ENCODE measurements around the gene ZFAND3. TPM values are rescaled to one million over a fixed set of nuclear protein-coding genes. Genes with fewer than 3 reads are reported as not detected.
"Not testable (repeated sequence)": the region's sequence is repeated elsewhere in the genome, so short reads cannot be mapped to it uniquely, and the experiment has no call there.

The ZFAND3 gene
- total RNA-seq, 1 experiment from 2014 or later = 64.0 TPM

DNA sequence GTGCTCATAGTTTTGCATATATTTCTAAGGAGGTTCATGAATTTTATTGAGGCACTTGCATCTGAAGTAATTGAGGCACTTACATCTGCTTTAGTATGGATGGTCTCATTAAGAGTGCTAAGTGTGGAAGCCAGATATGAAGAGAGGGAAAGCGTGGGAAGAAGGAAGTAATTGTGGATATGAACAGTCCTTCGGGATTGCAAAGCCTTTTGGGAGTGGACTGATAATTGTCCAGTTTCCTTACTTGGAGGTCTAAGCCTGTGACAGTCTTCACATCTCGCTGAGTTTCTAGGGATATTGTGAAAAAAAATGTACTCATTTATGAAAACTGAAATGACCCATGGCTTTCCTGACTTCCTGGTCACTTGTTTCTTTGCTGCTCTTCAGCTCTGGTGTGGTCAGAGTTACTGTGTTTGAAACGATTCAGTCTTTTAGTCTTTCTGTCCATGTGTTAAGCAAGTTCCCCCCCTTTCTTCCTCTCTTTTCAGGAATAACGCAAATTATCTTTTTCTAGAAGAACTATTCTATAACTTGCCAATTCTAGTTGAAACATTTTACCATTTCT lies 137.3 kb downstream of the ZFAND3 start:
- Histone ChIP-seq H3K4me1 (ENCODE audit: insufficient read depth, low read length, poor library complexity, severe bottlenecking) (peaks cover 22% of the 10 kb centered on the region), H3K27me3 (replicated peaks; ENCODE audit: insufficient read depth, low read depth, low read length, poor library complexity) (no peaks in the 10 kb centered on the region), H3K9me3 (ENCODE audit: low read depth, low read length, poor library complexity, severe bottlenecking) (peaks cover 7% of the 10 kb centered on the region), H3K27ac (ENCODE audit: low read depth, low read length, poor library complexity, severe bottlenecking) (no peak overlapping the region), H3K36me3 (ENCODE audit: insufficient read depth, low read length, poor library complexity, severe bottlenecking) (no peaks in the 10 kb centered on the region), H3K4me3 (ENCODE audit: low read depth, low read length, poor library complexity, severe bottlenecking) (no peak overlapping the region)
- ChIA-PET CTCF (no interaction called here), POLR2A (ENCODE audit: low non-redundant PET) (no interaction called here)
- DNase-seq (ENCODE audit: low spot score) = no peak
- intact Hi-C loops (cut with micrococcal nuclease; ENCODE audit: unreplicated experiment) = no loop called here
- TF ChIP-seq, protein P1, sequence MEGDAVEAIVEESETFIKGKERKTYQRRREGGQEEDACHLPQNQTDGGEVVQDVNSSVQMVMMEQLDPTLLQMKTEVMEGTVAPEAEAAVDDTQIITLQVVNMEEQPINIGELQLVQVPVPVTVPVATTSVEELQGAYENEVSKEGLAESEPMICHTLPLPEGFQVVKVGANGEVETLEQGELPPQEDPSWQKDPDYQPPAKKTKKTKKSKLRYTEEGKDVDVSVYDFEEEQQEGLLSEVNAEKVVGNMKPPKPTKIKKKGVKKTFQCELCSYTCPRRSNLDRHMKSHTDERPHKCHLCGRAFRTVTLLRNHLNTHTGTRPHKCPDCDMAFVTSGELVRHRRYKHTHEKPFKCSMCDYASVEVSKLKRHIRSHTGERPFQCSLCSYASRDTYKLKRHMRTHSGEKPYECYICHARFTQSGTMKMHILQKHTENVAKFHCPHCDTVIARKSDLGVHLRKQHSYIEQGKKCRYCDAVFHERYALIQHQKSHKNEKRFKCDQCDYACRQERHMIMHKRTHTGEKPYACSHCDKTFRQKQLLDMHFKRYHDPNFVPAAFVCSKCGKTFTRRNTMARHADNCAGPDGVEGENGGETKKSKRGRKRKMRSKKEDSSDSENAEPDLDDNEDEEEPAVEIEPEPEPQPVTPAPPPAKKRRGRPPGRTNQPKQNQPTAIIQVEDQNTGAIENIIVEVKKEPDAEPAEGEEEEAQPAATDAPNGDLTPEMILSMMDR (conservative IDR thresholded peaks at IDR 0.05; ENCODE audit: low read depth, low read length) = no peak
- TF ChIP-seq EZH2 (IDR thresholded peaks at IDR 0.05; ENCODE audit: borderline replicate concordance, low read depth, low read length, poor library complexity, severe bottlenecking) = no peak
- BruUV-seq (replicated peaks) = no TSS peak

DNA sequence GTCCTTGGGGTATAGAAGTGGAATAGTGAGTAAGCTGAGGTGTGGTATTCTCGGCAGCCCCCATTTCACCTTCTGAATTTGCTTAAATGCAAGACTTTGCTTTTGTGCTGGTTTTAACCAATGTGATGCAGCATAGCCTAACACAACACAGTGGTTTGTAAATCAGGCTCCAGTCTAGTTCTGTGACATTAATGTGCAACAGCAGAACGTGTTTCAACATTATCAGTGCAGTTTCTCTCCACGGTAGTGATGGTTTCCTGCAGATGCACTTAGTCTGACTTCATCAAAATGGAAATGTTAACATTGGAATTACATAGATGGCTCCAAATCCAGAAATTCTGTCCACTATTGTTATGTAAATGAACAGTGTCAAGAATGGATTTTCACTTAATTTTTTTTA lies 139.5 kb downstream of the ZFAND3 start:
- Histone ChIP-seq H3K27me3 (replicated peaks; ENCODE audit: insufficient read depth, low read depth, low read length, poor library complexity) (no peaks in the 10 kb centered on the region), H3K4me3 (ENCODE audit: low read depth, low read length, poor library complexity, severe bottlenecking) (no peak overlapping the region), H3K27ac (ENCODE audit: low read depth, low read length, poor library complexity, severe bottlenecking) (no peak overlapping the region), H3K4me1 (ENCODE audit: insufficient read depth, low read length, poor library complexity, severe bottlenecking) (peaks cover 22% of the 10 kb centered on the region), H3K9me3 (ENCODE audit: low read depth, low read length, poor library complexity, severe bottlenecking) (no peaks in the 10 kb centered on the region), H3K36me3 (ENCODE audit: insufficient read depth, low read length, poor library complexity, severe bottlenecking) (no peaks in the 10 kb centered on the region)
- intact Hi-C loops (cut with micrococcal nuclease; ENCODE audit: unreplicated experiment) = no loop called here
- CTCF ChIA-PET = no interaction called here
- no TSS peak for BruUV-seq (replicated peaks)
- DNase-seq (ENCODE audit: low spot score) = no peak
- POLR2A ChIA-PET (ENCODE audit: low non-redundant PET) = interaction anchor here (0.6 kb wide), 1 partner anchor 99 kb away, joined by 3 read pairs; no protein-coding TSS in a partner anchor
- no peak for TF ChIP-seq EZH2 (IDR thresholded peaks at IDR 0.05; ENCODE audit: borderline replicate concordance, low read depth, low read length, poor library complexity, severe bottlenecking)
- TF ChIP-seq, protein P1 (conservative IDR thresholded peaks at IDR 0.05; ENCODE audit: low read depth, low read length) = no peak

DNA sequence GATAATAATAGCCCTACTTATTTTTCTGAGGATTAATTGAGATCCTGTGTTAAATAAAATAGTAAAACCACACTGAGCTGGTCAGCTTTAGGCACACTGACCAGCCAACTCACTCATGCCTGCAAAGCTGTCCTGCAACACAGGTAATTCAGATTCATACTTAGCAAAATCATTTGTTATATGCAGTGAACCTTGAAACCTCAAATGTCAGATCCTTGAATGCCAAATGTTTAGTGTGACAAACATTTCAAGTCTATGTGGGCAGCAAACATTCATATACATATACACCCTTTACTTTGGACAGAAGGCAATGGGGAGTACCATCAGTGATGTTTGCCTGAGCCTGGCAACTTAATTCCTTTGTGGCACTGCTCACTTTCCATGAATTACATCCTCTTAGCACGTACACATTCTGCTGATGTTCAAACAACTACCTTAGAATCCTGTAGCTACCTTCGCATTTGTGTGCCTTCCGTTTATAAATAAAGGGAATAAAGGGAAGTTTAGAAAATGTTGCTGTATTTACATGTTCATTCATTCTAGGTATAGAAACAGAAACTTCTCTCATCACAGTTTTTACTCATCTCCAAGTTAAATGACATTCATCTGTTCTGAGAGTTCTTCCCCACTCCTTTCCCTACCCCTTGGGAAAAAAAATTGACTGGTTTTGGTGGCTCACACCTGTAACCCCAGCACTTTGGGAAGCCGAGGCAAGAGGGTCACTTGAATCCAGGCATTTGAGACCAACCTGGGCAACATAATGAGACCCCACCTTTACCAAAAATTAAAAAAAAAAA lies 140.8 kb downstream of the ZFAND3 start:
- no peak for TF ChIP-seq EZH2 (IDR thresholded peaks at IDR 0.05; ENCODE audit: borderline replicate concordance, low read depth, low read length, poor library complexity, severe bottlenecking)
- TF ChIP-seq, protein P1 (conservative IDR thresholded peaks at IDR 0.05; ENCODE audit: low read depth, low read length) = no peak
- no TSS peak for BruUV-seq (replicated peaks)
- H3K27ac ChIP-seq (ENCODE audit: low read depth, low read length, poor library complexity, severe bottlenecking) = no peak overlapping the region
- no peaks in the 10 kb centered on the region for H3K36me3 ChIP-seq (ENCODE audit: insufficient read depth, low read length, poor library complexity, severe bottlenecking)
- peaks cover 22% of the 10 kb centered on the region for H3K4me1 ChIP-seq (ENCODE audit: insufficient read depth, low read length, poor library complexity, severe bottlenecking)
- H3K27me3 ChIP-seq (replicated peaks; ENCODE audit: insufficient read depth, low read depth, low read length, poor library complexity) = no peaks in the 10 kb centered on the region
- CTCF ChIA-PET = no interaction called here
- H3K9me3 ChIP-seq (ENCODE audit: low read depth, low read length, poor library complexity, severe bottlenecking) = no peaks in the 10 kb centered on the region
- POLR2A ChIA-PET (ENCODE audit: low non-redundant PET) = no interaction called here
- H3K4me3 ChIP-seq (ENCODE audit: low read depth, low read length, poor library complexity, severe bottlenecking) = no peak overlapping the region
- DNase-seq (ENCODE audit: low spot score) = no peak
- intact Hi-C loops (cut with micrococcal nuclease; ENCODE audit: unreplicated experiment) = no loop called here

DNA sequence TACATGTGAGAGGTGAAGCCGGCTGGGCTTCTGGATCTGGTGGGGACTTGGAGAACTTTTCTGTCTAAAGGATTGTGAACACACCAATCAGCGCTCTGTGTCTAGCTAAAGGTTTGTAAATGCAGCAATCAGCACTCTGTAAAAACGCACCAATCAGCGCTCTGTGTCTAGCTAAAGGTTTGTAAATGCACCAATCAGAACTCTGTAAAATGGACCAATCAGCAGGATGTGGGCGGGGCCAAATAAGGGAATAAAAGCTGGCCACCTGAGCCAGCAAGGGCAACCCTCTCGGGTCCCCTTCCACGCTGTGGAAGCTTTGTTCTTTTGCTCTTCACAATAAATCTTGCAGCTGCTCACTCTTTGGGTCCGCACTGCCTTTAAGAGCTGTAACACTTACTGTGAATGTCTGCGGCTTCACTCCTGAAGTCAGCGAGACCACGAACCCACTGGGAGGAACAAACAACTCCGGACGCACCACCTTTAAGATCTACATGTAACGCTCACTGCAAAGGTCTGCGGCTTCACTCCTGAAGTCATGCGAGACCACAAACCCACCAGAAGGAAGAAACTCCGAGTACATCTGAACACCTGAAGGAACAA lies 143.1 kb downstream of the ZFAND3 start:
- H3K4me3 ChIP-seq (ENCODE audit: low read depth, low read length, poor library complexity, severe bottlenecking); DNase-seq (ENCODE audit: low spot score); H3K9me3 ChIP-seq (ENCODE audit: low read depth, low read length, poor library complexity, severe bottlenecking); CTCF ChIA-PET; BruUV-seq (replicated peaks); H3K27me3 ChIP-seq (replicated peaks; ENCODE audit: insufficient read depth, low read depth, low read length, poor library complexity); H3K4me1 ChIP-seq (ENCODE audit: insufficient read depth, low read length, poor library complexity, severe bottlenecking); intact Hi-C loops (cut with micrococcal nuclease; ENCODE audit: unreplicated experiment); POLR2A ChIA-PET (ENCODE audit: low non-redundant PET); H3K36me3 ChIP-seq (ENCODE audit: insufficient read depth, low read length, poor library complexity, severe bottlenecking); H3K27ac ChIP-seq (ENCODE audit: low read depth, low read length, poor library complexity, severe bottlenecking): not testable (repeated sequence)
